ENCODE results near the gene PDHX.
"Not testable (repeated sequence)": the region's sequence is repeated elsewhere in the genome, so short reads cannot be mapped to it uniquely, and the experiment has no call there.

The PDHX gene

GRCh38 chr11:35028007-35028406, 111.6 kb downstream of the PDHX start:
- not testable (repeated sequence) for DNase-seq

- no peak for DNase-seq
Measured at GRCh38 chr11:35029979-35030682, 113.7 kb downstream of the PDHX start.

GRCh38 chr11:35030716-35031213, 114.3 kb downstream of the PDHX start:
- DNase-seq = peak in 1 of 2 experiments; percentile 29

GRCh38 chr11:35031346-35031745, 114.9 kb downstream of the PDHX start:
- DNase-seq = no peak

GRCh38 chr11:35031867-35032266, 115.4 kb downstream of the PDHX start:
- no peak for DNase-seq

GRCh38 chr11:35033011-35033410, 116.6 kb downstream of the PDHX start:
- DNase-seq = no peak

GRCh38 chr11:35034401-35034800, 118.0 kb downstream of the PDHX start:
- no peak for DNase-seq

- DNase-seq = no peak
Measured at GRCh38 chr11:35035894-35036408, 119.5 kb downstream of the PDHX start.

GRCh38 chr11:35036639-35037038, 120.2 kb downstream of the PDHX start:
- DNase-seq = no peak

GRCh38 chr11:35038211-35038928, 122.0 kb downstream of the PDHX start:
- no peak for DNase-seq

- DNase-seq = no peak
Measured at GRCh38 chr11:35039076-35039475, 122.7 kb downstream of the PDHX start.

GRCh38 chr11:35040221-35040942, 124.0 kb downstream of the PDHX start:
- DNase-seq = no peak

GRCh38 chr11:35041070-35041554, 124.7 kb downstream of the PDHX start:
- DNase-seq = no peak

- DNase-seq = no peak
Measured at GRCh38 chr11:35042224-35042623, 125.8 kb downstream of the PDHX start.

GRCh38 chr11:35042913-35043312, 126.5 kb downstream of the PDHX start:
- DNase-seq = no peak

- no peak for DNase-seq
Measured at GRCh38 chr11:35043936-35044335, 127.5 kb downstream of the PDHX start.

- no peak for DNase-seq
Measured at GRCh38 chr11:35045236-35045820, 128.9 kb downstream of the PDHX start.

Measured in SHP77 (cell line).